ENCODE results near the gene PSME3IP1. TPM values are rescaled to one million over a fixed set of nuclear protein-coding genes. Genes with fewer than 3 reads are reported as not detected.

Gene PSME3IP1
- total and polyA plus RNA-seq, 7 donors, result 37.1 to 61.9 (median 48.7) TPM

DNA sequence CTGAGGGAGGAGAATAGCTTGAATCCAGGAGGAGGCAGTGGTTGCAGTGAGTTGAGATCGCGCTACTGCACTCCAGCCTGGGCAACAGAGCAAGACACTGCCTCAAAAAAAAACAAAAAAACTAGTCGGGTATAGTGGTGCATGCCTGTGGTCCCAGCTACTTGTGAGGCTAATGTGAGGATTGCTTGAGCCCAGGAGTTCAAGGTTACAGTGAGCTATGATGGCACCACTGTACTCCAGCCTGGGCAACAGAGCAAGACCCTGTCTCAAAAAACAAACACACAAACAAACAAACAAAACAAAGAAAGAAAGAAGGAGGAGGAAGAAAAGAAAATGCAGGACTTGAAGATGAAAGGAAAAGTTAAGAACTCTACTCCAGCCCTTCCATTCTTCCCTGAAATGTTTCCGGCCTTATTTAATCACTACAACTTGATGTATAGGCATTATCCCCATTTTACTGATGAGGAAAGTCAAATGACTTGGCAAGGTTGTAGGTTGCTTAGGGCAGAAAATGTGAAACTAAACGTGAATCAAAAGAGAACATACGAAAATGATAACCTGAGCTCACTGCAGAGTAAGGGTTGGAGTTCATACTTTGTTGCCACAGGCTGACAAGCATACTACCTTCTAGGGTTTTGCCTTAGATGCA, 30.0 kb downstream of the PSME3IP1 start:
- H3K9me3 ChIP-seq, result no peaks in the 10 kb centered on the region

DNA sequence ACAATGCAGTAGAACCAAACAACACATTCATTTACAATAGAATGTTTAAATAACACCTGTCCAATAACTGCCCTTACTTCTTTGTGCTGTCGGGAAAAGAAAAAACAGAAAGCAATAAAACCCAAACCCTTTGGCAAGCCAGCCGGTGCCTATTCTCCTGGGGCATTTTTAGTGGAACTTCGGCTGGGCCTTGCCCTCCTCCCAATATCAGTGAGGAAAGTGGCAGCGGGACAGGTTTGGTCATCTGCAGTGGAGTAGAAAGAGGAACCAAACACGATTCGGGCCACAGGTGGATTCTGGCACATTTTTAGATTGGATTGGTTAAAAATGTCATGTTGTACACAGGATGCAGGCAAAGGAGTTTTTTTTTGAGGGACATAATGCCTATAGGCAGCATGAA, 32.0 kb downstream of the PSME3IP1 start:
- ATAC-seq (no peak), DNase-seq (no peak)
- intact Hi-C loops (cut with DNase I), result loop anchor here in 1 of 2 donors (10.0 kb wide), 1 partner anchor 61 kb away; no protein-coding TSS in a partner anchor
- H3K36me3 ChIP-seq (ENCODE audit: insufficient read depth in 1 of 2, low read depth in 1 of 2), result peaks cover 2 to 77% of the 10 kb centered on the region in 2 donors
- TF ChIP-seq, protein P1, sequence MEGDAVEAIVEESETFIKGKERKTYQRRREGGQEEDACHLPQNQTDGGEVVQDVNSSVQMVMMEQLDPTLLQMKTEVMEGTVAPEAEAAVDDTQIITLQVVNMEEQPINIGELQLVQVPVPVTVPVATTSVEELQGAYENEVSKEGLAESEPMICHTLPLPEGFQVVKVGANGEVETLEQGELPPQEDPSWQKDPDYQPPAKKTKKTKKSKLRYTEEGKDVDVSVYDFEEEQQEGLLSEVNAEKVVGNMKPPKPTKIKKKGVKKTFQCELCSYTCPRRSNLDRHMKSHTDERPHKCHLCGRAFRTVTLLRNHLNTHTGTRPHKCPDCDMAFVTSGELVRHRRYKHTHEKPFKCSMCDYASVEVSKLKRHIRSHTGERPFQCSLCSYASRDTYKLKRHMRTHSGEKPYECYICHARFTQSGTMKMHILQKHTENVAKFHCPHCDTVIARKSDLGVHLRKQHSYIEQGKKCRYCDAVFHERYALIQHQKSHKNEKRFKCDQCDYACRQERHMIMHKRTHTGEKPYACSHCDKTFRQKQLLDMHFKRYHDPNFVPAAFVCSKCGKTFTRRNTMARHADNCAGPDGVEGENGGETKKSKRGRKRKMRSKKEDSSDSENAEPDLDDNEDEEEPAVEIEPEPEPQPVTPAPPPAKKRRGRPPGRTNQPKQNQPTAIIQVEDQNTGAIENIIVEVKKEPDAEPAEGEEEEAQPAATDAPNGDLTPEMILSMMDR (IDR thresholded peaks at IDR 0.05), result no peak
- H3K4me1 ChIP-seq, result no peaks in the 10 kb centered on the region
- H3K4me3 ChIP-seq, result no peak overlapping the region
- 80% methylated on average over 6 of the region's 6 CpGs for WGBS, 3 donors
- H3K27me3 ChIP-seq (ENCODE audit: insufficient read depth in 3 of 3, low read length in 2 of 3), result no peaks in the 10 kb centered on the region
- H3K27ac ChIP-seq, result no peak overlapping the region
- no peaks in the 10 kb centered on the region for H3K9me3 ChIP-seq

More for the DNA sequence above, 30.0 kb downstream of the PSME3IP1 start:
- no peak overlapping the region for H3K4me3 ChIP-seq
- H3K36me3 ChIP-seq (ENCODE audit: insufficient read depth in 1 of 2, low read depth in 1 of 2), result peaks cover 2 to 84% of the 10 kb centered on the region in 2 donors
- no peak for DNase-seq
- H3K4me1 ChIP-seq, result no peaks in the 10 kb centered on the region
- TF ChIP-seq, protein P1 (IDR thresholded peaks at IDR 0.05), result no peak
- no peaks in the 10 kb centered on the region for H3K27me3 ChIP-seq (ENCODE audit: insufficient read depth in 3 of 3, low read length in 2 of 3)
- ATAC-seq, result no peak
- WGBS, 3 donors, result 92 to 97% (median 96%) methylated on average over 6 of the region's 6 CpGs
- no peak overlapping the region for H3K27ac ChIP-seq
- intact Hi-C loops (cut with DNase I), result loop anchor here in 1 of 2 donors (10.0 kb wide), 1 partner anchor 59 kb away; no protein-coding TSS in a partner anchor

DNA sequence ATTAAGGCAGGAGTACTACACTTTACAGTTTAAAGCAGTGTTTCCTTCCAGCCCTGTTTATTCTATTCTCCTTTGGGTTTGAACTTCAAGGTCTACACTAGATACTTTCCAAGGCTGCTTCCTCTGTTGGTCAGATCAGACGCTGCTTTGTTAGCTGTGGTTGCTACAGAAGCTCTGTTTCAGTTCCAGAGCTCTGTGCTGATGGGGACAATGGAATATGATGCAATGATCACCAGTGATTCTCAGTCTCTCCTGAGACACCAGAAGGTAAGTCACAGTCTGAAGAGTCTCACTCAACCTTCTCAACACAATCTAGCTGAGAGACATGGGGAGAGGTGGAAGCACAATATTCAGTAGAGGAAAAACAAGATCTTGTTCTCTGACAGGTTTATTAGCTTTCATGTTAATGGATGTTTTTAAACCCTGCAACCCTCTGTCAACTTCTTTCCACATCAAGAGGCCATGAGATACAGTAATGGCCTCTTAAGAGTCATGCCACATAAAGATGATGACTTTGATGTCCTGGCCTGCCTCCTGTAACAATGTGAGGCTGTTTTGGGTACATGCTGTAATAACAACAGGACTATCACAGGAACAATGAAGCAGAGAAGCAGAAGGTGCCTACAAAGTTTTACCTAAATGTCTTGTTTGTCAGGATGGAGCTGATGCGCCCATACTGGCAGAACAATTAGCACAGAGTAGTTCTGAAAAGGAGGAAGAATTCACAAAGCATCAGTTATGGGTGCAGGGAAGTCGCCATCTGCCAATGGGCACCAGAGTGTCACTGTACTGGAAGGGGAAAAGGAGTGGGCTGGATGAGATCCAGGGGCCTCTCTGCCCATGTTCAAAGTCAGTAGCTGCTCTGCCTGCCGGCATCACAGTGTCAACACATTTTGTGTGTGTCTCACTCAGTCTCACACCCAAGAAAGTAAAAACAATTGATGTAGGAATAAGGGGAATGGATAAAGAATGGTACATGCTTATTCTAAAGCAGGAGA, 33.4 kb downstream of the PSME3IP1 start:
- 75 to 78% (median 78%) methylated on average over 4 of the region's 4 CpGs for WGBS, 3 donors
- no peak for DNase-seq
- H3K27me3 ChIP-seq (ENCODE audit: insufficient read depth in 3 of 3, low read length in 2 of 3), result no peaks in the 10 kb centered on the region
- no peak for ATAC-seq
- H3K4me3 ChIP-seq, result no peak overlapping the region
- TF ChIP-seq, protein P1 (IDR thresholded peaks at IDR 0.05), result no peak
- peaks cover 2 to 65% of the 10 kb centered on the region in 2 donors for H3K36me3 ChIP-seq (ENCODE audit: insufficient read depth in 1 of 2, low read depth in 1 of 2)
- H3K9me3 ChIP-seq, result no peaks in the 10 kb centered on the region
- intact Hi-C loops (cut with DNase I), result loop anchor here in 1 of 2 donors (10.0 kb wide), 1 partner anchor 62 kb away; no protein-coding TSS in a partner anchor
- peaks cover 7% of the 10 kb centered on the region for H3K4me1 ChIP-seq
- no peak overlapping the region for H3K27ac ChIP-seq

GRCh38 chr16:57151369-57151768, 34.5 kb downstream of the PSME3IP1 start:
- WGBS, 3 donors, result 72 to 88% (median 78%) methylated on average over 2 of the region's 2 CpGs
- Histone ChIP-seq H3K27me3 (ENCODE audit: insufficient read depth in 3 of 3, low read length in 2 of 3) (no peaks in the 10 kb centered on the region), H3K4me3 (no peak overlapping the region), H3K9me3 (no peaks in the 10 kb centered on the region), H3K36me3 (ENCODE audit: insufficient read depth in 1 of 2, low read depth in 1 of 2) (peaks cover 2 to 55% of the 10 kb centered on the region in 2 donors), H3K4me1 (peaks cover 15% of the 10 kb centered on the region), H3K27ac (no peak overlapping the region)
- TF ChIP-seq, protein P1 (IDR thresholded peaks at IDR 0.05), result no peak
- ATAC-seq, result no peak
- DNase-seq, result no peak
- intact Hi-C loops (cut with DNase I), result loop anchor here in 1 of 2 donors (10.0 kb wide), 1 partner anchor 63 kb away; no protein-coding TSS in a partner anchor

Data from psoas muscle (tissue), 8 donors.